ENCODE measurements around the gene CEP76. TPM values are rescaled to one million over a fixed set of nuclear protein-coding genes. Genes with fewer than 3 reads are reported as not detected.

The CEP76 gene, protein sequence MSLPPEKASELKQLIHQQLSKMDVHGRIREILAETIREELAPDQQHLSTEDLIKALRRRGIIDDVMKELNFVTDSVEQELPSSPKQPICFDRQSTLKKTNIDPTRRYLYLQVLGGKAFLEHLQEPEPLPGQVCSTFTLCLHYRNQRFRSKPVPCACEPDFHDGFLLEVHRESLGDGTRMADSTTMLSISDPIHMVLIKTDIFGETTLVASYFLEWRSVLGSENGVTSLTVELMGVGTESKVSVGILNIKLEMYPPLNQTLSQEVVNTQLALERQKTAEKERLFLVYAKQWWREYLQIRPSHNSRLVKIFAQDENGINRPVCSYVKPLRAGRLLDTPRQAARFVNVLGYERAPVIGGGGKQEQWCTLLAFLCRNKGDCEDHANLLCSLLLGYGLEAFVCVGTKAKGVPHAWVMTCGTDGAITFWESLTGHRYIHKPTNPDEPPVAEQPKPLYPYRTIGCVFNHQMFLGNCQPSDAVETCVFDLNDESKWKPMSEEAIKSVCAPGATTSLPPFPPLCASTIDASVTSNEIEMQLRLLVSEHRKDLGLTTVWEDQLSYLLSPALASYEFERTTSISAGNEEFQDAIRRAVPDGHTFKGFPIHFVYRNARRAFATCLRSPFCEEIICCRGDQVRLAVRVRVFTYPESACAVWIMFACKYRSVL
- total RNA-seq (2014; rRNA removed; shearing (Covaris generic)) = 12.5 and 16.3 TPM in 2 replicates

DNA sequence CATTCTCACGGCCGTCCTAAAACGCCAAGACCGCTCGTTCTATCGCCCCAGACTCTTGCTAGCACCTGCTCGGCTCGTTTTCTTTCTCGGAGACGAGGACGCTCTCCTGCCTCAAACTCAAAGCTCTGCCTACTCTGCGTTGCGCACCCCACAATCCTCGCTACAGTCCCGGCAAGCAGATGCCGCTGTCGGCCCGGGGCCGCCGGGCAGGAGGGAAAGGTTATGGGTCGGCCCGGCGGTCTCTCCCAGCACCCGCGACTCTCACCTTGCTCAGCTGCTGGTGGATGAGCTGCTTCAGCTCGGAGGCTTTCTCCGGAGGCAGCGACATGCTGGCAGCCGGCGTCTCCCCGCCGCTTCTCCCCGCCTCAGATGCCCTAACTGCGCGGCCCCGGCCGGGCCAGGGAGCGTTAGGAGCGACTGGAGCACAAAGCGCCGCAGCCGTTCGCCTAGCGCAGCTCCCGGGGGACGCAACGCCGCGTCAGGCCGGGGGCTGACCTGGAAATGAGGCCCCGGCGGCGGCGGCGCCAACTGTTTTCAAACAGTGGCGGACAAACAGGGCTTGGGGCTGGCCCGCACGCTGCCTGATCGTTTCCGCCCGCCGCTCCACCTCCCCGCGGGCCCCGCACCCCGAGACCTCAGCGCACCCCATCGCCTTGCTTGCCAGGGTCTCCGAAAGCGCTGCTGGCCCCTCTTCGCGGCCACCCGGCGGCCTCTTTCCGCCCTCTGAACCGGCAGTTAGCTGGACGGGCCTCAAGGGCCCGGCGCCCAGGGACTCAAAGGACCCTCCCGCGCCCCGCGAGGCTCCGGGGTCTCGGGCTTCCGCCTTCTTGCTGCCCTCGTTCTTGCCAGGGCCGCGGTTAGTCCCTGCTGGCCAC is at the start of gene CEP76, which contains the start of gene PSMG2:
TSS of gene CEP76 (minus strand) at position 503 of the 875 bp plus-strand sequence. CDS start at position 328, 175 bp downstream.
TSS of gene PSMG2 (plus strand) at position 822 of the 875 bp plus-strand sequence. CDS start 66 bp downstream, outside the sequence.
- peak within 1 kb of the TSS; percentile 100 for H3K27ac ChIP-seq

DNA sequence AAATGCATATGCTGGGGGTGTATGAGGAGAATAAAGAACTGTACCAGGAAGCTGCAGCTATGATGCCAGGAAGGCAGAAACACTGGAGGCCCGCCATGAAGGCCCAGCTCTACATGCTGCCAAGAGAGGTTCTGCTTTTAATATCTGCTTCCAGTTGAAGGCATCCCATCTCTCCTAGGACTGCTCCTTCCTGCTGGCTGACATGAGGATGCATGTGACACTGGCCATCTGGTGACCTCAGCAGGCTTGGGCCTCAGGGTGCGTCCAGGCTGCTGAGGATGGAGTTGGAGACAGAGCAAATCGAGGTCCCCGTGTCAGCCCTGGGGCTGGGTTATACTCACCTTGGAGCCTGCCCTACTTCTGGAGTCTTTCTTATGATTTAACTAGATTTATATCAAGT is 49.4 kb upstream of the CEP76 start:
- Histone ChIP-seq H3K9me3 (replicated peaks) (no peaks in the 10 kb centered on the region), H3K4me3 (no peak overlapping the region), H3K27ac (no peak overlapping the region), H3K36me3 (no peaks in the 10 kb centered on the region), H3K27me3 (no peaks in the 10 kb centered on the region), H3K4me1 (peaks cover 20% of the 10 kb centered on the region)
- no peak for DNase-seq

More for the DNA sequence above, at the start of gene CEP76, which contains the start of gene PSMG2:
- Histone ChIP-seq H3K4me3 (peak within 1 kb of the TSS; percentile 86), H3K27me3 (no peaks in the 10 kb centered on the region), H3K9me3 (replicated peaks) (no peaks in the 10 kb centered on the region), H3K4me1 (no peaks in the 10 kb centered on the region), H3K36me3 (peaks cover 14% of the 10 kb centered on the region)
- peak; percentile 86 to 87 for DNase-seq

DNA sequence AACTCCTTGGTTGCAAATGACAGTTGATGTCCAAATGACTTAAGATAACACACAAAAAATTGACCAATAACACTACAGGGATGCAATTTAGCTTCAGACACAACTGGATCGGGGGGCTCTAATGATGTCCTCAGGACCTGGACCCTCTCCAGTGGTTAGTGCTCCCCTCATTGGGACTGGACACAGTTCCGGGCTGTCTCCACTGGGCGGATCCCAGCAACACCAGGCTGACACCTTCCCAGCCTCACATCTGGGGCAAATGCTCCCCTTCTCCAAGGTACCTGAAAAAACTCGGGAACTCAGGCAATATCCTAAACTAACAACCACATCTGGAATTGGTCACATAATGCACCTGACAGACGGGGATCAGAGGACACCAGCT is 49.0 kb upstream of the CEP76 start:
- Histone ChIP-seq H3K27ac (no peak overlapping the region), H3K9me3 (replicated peaks) (no peaks in the 10 kb centered on the region), H3K36me3 (no peaks in the 10 kb centered on the region), H3K4me1 (peaks cover 20% of the 10 kb centered on the region), H3K4me3 (no peak overlapping the region), H3K27me3 (no peaks in the 10 kb centered on the region)
- DNase-seq = no peak

DNA sequence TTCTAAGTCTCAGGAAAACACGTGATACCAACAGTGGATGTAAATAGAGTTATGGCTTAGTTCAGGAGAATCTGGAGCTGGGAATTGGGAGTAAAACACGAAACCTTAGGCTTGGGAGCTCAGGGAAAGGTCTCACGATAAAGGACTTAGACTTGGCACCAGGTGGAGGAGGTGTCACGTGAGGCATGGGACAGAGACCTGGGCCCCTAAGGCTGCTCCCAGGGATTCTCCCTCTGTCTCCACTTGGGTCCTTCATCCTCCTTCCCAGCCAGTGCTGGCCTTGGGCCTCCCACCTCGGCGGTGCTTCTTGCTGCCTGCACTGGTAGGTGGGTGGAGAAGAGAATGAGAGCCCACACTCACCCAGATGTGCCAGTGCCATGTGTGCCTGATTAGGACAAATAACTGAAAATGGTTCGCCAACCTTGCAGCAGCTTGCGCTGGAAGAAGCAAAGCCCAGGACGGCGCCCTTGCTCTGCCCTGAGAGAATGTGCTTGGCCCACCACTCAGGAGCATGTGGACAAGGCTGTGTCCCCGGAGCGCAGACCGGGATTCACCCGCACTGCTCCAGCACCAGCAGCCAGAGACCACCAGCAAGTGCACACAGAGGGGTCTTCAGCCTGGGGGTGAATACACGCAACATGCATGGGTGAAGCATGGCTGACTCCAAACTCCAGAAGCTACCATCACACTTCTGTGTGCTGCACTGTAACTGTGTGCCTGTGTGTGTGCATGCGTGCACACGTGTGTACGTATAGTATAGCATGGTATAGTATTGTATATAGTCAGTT is 48.4 kb upstream of the CEP76 start:
- H3K27ac ChIP-seq = peak overlapping the region; percentile 66
- H3K27me3 ChIP-seq = no peaks in the 10 kb centered on the region
- no peaks in the 10 kb centered on the region for H3K9me3 ChIP-seq (replicated peaks)
- no peaks in the 10 kb centered on the region for H3K36me3 ChIP-seq
- peaks cover 20% of the 10 kb centered on the region for H3K4me1 ChIP-seq
- H3K4me3 ChIP-seq = no peak overlapping the region
- DNase-seq = no peak

DNA sequence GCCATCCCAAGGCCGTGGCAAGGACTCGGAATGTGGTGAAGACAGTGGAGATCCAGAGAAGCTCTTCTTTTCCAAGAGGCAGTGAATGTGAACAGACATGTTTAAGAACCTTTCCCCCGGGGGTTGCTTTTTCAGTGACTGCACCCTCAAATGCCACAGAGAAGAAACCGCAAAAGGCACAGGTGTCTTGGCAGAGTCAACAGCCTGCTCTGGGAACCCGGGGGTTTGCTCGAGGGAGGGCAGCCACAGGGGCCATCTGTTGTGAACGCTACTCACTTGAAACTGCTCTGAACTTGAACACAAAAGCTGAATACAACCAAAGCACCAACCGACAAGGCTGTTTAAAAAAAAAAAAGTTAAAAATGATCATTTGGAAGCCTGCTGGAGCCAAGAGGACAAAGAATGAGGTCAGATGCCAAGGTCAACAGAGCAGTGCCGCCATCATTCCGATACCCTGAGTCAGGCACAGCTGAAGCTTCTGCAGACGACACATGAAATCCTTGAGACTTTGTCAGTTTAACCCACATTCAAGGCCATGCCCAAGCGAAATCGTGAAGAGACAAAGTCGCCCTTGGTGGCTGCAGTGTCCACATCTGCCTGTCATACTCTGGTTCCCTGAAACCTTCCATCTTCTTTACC is 47.7 kb upstream of the CEP76 start:
- Histone ChIP-seq H3K27ac (peak overlapping the region; percentile 66), H3K9me3 (replicated peaks) (no peaks in the 10 kb centered on the region), H3K36me3 (no peaks in the 10 kb centered on the region), H3K4me1 (peaks cover 20% of the 10 kb centered on the region), H3K27me3 (no peaks in the 10 kb centered on the region), H3K4me3 (no peak overlapping the region)
- DNase-seq = peak; percentile 80 to 85

DNA sequence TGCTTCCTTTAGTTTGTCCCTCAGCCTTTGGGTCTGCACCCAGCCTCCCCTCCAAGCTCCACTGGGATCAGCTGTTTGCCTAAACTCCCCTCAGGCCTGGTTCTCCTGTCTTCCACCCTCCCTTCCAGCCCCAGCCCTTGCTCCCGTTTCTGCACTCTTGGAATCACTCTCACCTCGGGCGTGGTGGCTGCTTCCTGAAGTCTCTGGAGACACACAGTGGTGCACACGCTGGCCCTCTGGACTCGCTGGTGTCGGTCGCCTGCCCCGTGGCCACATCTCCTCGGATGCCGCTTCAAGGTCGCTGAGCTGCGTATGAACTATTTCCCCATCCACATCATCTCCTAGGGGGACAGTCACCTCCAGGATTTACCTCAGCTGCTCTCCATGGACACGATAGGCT is 46.6 kb upstream of the CEP76 start:
- Histone ChIP-seq H3K27ac (no peak overlapping the region), H3K4me1 (peaks cover 20% of the 10 kb centered on the region), H3K4me3 (no peak overlapping the region), H3K27me3 (no peaks in the 10 kb centered on the region), H3K36me3 (no peaks in the 10 kb centered on the region), H3K9me3 (replicated peaks) (no peaks in the 10 kb centered on the region)
- no peak for DNase-seq

DNA sequence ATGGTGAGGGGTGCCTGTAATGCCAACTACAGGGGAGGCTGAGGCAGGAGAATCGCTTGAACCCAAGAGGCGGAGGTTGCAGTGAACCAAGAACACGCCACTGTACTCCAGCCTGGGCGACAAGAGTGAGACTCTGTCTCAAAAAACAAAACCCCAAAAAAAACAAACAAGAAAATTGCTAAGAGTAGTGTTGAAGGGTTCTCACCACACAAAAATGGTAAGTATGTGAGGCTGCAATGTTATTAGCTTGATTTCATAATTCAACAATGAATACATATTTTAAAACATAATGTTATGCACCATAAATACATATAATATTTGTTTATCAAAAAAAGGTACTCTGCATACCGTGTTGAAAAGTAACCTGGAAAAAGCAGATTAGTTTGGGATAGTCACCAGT is 46.1 kb upstream of the CEP76 start:
- no peak overlapping the region for H3K4me3 ChIP-seq
- H3K27ac ChIP-seq = no peak overlapping the region
- peaks cover 20% of the 10 kb centered on the region for H3K4me1 ChIP-seq
- no peaks in the 10 kb centered on the region for H3K27me3 ChIP-seq
- H3K9me3 ChIP-seq (replicated peaks) = no peaks in the 10 kb centered on the region
- DNase-seq = no peak
- no peaks in the 10 kb centered on the region for H3K36me3 ChIP-seq

DNA sequence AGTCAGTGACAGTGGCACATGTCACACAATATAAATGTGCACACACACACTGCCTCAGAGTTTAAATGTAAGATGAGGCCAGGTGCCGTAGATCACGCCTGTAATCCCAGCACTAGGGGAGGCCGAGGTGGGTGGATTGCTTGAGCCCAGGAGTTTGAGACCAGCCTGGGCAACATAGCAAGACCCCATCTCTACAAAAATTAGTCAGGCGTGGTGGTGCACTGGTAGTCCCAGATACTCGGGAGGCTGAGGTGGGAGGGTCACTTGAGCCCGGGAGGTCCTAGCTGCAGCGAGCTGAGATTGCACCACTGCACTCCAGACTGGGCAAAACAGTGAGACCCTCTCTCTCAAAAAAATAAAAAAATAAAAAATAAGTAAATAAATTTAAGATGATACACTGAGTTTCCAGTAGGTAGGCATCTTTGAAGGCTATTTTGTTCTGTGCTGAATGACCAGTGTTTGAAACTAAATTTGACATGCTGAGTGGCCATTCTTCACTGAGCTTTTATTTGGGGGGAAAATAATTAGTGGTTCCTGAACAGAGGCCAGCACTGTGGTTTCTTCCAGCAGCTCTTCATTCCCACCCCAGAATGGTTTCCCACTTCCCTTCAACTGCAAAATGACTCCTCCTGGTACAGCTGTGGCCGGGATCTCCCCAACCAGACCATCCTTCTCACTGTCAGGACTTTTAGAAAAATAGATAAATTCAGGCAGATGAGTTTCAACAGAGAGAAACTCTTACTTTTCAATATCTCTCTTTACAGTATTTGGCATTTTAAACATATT is 45.2 kb upstream of the CEP76 start:
- peak; percentile 13 to 45 for DNase-seq
- no peak overlapping the region for H3K4me3 ChIP-seq

DNA sequence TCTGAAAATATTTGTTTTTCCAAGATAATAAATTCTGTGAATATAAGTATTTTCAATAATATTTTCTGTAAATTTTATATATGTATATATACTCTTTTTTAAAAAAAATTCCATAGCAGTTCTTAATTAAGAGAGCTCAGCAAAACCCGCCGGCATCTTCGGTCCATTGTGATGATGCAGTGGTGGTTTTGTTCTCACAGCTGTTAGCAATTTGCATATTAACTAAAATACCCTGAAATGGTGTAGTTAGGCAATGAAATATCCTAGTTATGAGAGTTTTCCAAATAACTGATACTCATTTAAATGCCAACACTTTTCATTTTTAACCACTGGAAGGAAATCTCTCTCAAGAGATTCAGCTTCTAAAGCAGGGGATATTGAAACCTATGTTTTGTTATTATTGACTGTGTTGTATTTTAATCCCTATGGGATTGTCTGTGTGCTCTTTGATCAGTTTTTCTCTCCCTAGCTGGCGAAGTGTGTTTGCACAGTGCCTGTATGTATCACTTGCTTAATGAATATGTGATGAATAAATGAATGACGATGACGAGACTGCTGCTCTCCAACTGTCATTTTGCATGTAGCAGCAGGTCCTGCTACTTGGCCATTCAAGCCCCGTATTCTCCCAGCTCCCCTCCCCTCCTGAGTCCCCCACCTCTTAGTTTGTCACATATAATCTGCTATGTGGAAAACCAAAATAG is 42.7 kb upstream of the CEP76 start:
- no peak for DNase-seq
- no peaks in the 10 kb centered on the region for H3K9me3 ChIP-seq (replicated peaks)
- no peaks in the 10 kb centered on the region for H3K36me3 ChIP-seq
- peaks cover 22% of the 10 kb centered on the region for H3K4me1 ChIP-seq
- H3K27me3 ChIP-seq = no peaks in the 10 kb centered on the region
- no peak overlapping the region for H3K4me3 ChIP-seq
- H3K27ac ChIP-seq = no peak overlapping the region

More for the DNA sequence above, 45.2 kb upstream of the CEP76 start:
- H3K27me3 ChIP-seq = no peaks in the 10 kb centered on the region
- H3K9me3 ChIP-seq (replicated peaks) = no peaks in the 10 kb centered on the region
- no peaks in the 10 kb centered on the region for H3K36me3 ChIP-seq
- peaks cover 20% of the 10 kb centered on the region for H3K4me1 ChIP-seq
- no peak overlapping the region for H3K27ac ChIP-seq

DNA sequence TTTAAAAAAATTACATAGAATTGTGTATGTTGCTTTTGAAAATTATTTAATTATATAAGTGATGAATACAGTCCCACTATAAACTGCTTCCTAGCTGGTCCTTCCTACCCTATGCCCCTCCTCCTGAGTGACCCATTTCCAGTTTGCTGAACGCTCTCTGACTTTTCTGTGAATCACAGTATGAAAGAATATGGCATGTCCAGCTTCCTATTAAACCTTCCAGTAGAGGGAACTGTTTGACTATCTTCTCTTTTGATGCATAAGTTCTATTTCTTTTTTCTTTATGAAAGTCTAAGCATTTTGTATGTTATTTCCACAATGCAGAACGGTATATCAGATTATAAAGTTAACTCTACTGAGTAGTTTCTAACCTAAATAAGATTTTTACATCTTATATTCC is 41.6 kb upstream of the CEP76 start:
- Histone ChIP-seq H3K4me3 (no peak overlapping the region), H3K27me3 (no peaks in the 10 kb centered on the region), H3K4me1 (peaks cover 15% of the 10 kb centered on the region), H3K36me3 (no peaks in the 10 kb centered on the region), H3K27ac (no peak overlapping the region), H3K9me3 (replicated peaks) (no peaks in the 10 kb centered on the region)
- DNase-seq = peak in 1 of 2 experiments; percentile 54

DNA sequence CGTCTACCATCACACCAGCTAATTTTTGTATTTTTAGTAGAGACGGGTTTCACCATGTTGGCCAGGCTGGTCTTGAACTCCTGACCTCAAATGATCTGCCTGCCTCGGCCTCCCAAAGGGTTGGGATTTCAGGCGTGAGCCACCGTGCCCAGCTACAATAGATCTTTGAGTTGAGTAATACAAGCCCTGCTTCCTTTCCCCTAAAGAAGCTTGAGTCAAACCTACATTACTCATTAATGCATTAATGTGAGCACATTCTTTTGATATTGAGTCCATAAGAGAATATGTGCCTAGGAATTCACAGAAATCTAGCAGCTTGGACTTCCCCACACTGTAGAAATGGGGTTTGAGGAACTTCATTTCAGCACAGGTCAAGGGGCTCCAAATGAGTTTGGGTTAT is 39.9 kb upstream of the CEP76 start:
- Histone ChIP-seq H3K9me3 (replicated peaks) (no peaks in the 10 kb centered on the region), H3K27me3 (no peaks in the 10 kb centered on the region), H3K4me1 (peaks cover 7% of the 10 kb centered on the region; the same call in 1 of the 2 replicates), H3K4me3 (no peak overlapping the region), H3K36me3 (no peaks in the 10 kb centered on the region), H3K27ac (no peak overlapping the region)
- DNase-seq = no peak

DNA sequence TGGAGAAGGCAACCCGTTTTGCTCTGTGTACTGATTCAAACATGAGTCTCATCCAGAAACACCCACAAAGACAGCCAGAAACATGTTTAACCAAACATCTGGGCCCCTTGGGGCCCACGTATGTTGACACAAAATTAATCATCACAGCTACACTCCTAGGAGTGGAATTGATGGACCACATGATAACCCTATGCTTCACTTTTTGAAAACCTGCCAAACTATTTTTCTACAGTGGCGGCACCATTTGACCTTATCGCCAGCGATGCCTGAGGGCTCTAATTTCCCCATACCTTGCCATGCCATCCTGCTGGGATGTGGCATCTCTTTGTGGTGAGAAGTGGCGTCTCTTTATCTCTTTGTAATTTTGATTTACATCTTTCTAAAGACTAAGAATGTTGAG is 38.8 kb upstream of the CEP76 start:
- Histone ChIP-seq H3K27me3 (no peaks in the 10 kb centered on the region), H3K9me3 (replicated peaks) (no peaks in the 10 kb centered on the region), H3K27ac (no peak overlapping the region), H3K36me3 (no peaks in the 10 kb centered on the region), H3K4me3 (no peak overlapping the region), H3K4me1 (peaks cover 7% of the 10 kb centered on the region; the same call in 1 of the 2 replicates)
- DNase-seq = peak in 1 of 2 experiments; percentile 11
